Fibroblast of lung (primary cell): Measurements from ENCODE around the gene LRP2BP. TPM values are rescaled to one million over a fixed set of nuclear protein-coding genes. Genes with fewer than 3 reads are reported as not detected.

ENCODE experiments used
- DNase-seq, 2 donors: peaks; one replicate each; pipeline versions ENCODE4 v3.0.0 to v3.0.0-alpha.2; 2010; ENCODE audit warnings: low read depth in 2 of 2
- H2AFZ ChIP-seq: 2 replicates; pipeline ENCODE4 v1.5.1; 2012; ENCODE audit warnings: low read length, control low read depth, inconsistent platforms
- H3K27ac ChIP-seq: 2 replicates; pipeline ENCODE4 v1.5.1; 2011; ENCODE audit warnings: low read length, control low read depth; ENCODE audit not compliant: insufficient read depth
- H3K27me3 ChIP-seq: 2 replicates; pipeline ENCODE4 v1.5.1; 2011; ENCODE audit warnings: mild to moderate bottlenecking, low read length; ENCODE audit not compliant: control insufficient read depth, insufficient read depth
- H3K36me3 ChIP-seq: 2 replicates; pipeline ENCODE4 v1.5.1; 2011; ENCODE audit warnings: low read length; ENCODE audit not compliant: control insufficient read depth, insufficient read depth
- H3K4me1 ChIP-seq: 2 replicates; pipeline ENCODE4 v1.5.1; 2011; ENCODE audit warnings: low read length; ENCODE audit not compliant: control insufficient read depth, insufficient read depth; ENCODE audit errors: extremely low read depth
- H3K4me2 ChIP-seq: 2 replicates; pipeline ENCODE4 v1.5.1; 2011; ENCODE audit warnings: low read length, control low read depth; ENCODE audit not compliant: insufficient read depth; ENCODE audit errors: extremely low read depth
- H3K4me3 ChIP-seq, 4 experiments: fragments of 200-600 bp in 1 of 4; sonication (generic) in 1 of 4; replicated peaks in 1 of 4; 2 replicates each; pipeline ENCODE4 v1.5.1; 2011 to 2016; ENCODE audit warnings: low read length in 4 of 4, low read depth in 3 of 4, mild to moderate bottlenecking in 3 of 4, control low read depth in 2 of 4, inconsistent platforms in 1 of 4, mixed read lengths in 1 of 4; ENCODE audit not compliant: insufficient read depth in 1 of 4; ENCODE audit errors: control extremely low read depth in 1 of 4
- H3K79me2 ChIP-seq: 2 replicates; pipeline ENCODE4 v1.5.1; 2012; ENCODE audit warnings: mild to moderate bottlenecking, low read length, inconsistent platforms; ENCODE audit not compliant: control insufficient read depth, insufficient read depth
- H3K9ac ChIP-seq: 2 replicates; pipeline ENCODE4 v1.5.1; 2011; ENCODE audit warnings: mild to moderate bottlenecking, low read length, control low read depth; ENCODE audit not compliant: insufficient read depth
- H3K9me3 ChIP-seq: 2 replicates; pipeline ENCODE4 v1.5.1; 2012; ENCODE audit warnings: low read depth, low read length; ENCODE audit not compliant: control insufficient read depth, insufficient read depth
- H4K20me1 ChIP-seq: 2 replicates; pipeline ENCODE4 v1.5.1; 2011; ENCODE audit warnings: low read length; ENCODE audit not compliant: control insufficient read depth, insufficient read depth; ENCODE audit errors: extremely low read depth
- CTCF ChIP-seq, 2 donors: IDR thresholded peaks in 1 of 2; conservative IDR thresholded peaks in 1 of 2; 1 replicate in 1 of 2; 2 replicates in 1 of 2; pipeline ENCODE4 v1.5.1; 2011 to 2012; ENCODE audit warnings: low read length in 2 of 2, control low read depth in 1 of 2, inconsistent platforms in 1 of 2, low read depth in 1 of 2, mild to moderate bottlenecking in 1 of 2
- EZH2 ChIP-seq: IDR thresholded peaks from 2 replicates; pipeline ENCODE4 v1.5.1; 2012; ENCODE audit warnings: low read length, control low read depth, mild to moderate bottlenecking; ENCODE audit errors: missing control alignments
- polyA plus RNA-seq, 2 donors: library from polyadenylated mRNA; depleted of rRNA in 1 of 2; stranded (reverse) in 1 of 2; unstranded in 1 of 2; fragments of >200 nt; gene quantifications; 2 replicates each; pipeline ENCODE4 v1.2.1, GENCODE V29; 2011 to 2012; ENCODE audit warnings: missing spikeins in 1 of 2
- total RNA-seq: library from RNA; depleted of rRNA; stranded (reverse); fragments of >200 nt; gene quantifications from 2 replicates; pipeline ENCODE4 v1.2.1, GENCODE V29; 2014

The LRP2BP gene
- total and polyA plus RNA-seq, 2 donors (not counting 1 experiment from before 2014, with no cell fraction given) = 0.03 to 0.66 TPM

GRCh38 chr4:185421366-185422124, 25.8 kb upstream of the LRP2BP start:
- no peaks in the 10 kb centered on the region for H4K20me1 ChIP-seq
- H2AFZ ChIP-seq = no peak overlapping the region
- H3K4me3 ChIP-seq = no peak overlapping the region
- H3K9ac ChIP-seq = no peak overlapping the region
- DNase-seq = peak; percentile 59 to 90
- peak overlapping the region; percentile 15 for H3K4me2 ChIP-seq
- no peaks in the 10 kb centered on the region for H3K27me3 ChIP-seq
- peaks cover 9% of the 10 kb centered on the region for H3K79me2 ChIP-seq
- H3K9me3 ChIP-seq = no peaks in the 10 kb centered on the region
- H3K27ac ChIP-seq = no peak overlapping the region
- no peaks in the 10 kb centered on the region for H3K36me3 ChIP-seq
- TF ChIP-seq EZH2 = no peak
- TF ChIP-seq CTCF (conservative IDR thresholded peaks at IDR 0.05 in 1 of 2, IDR thresholded peaks at IDR 0.05 in 1 of 2; ENCODE audit: low read depth in 1 of 2, low read length in 2 of 2) = no peak
- H3K4me1 ChIP-seq = peaks cover 9% of the 10 kb centered on the region

DNA sequence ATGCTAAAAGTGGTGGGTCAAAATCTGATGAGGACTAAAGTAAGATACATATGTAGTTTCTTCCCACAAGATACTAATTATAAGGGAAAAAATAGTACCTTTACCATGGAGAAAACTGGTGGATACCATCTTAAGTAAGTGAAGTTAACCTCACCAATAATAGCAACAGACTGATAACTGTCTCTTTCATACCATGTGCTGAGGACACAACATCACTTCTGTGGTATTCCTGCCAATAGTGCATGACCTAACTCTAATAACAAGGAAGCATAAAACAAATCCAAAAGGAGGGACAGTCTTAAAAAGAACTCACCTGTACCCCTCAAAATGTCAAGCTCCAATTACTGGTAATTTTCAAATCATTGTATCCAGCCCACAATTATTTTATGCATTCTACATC, 21.2 kb upstream of the LRP2BP start:
- Histone ChIP-seq H3K27ac (no peak overlapping the region), H3K27me3 (no peaks in the 10 kb centered on the region), H3K9me3 (no peaks in the 10 kb centered on the region), H3K36me3 (no peaks in the 10 kb centered on the region), H3K9ac (no peak overlapping the region), H3K4me1 (peaks cover 5% of the 10 kb centered on the region), H2AFZ (no peak overlapping the region), H4K20me1 (no peaks in the 10 kb centered on the region), H3K4me2 (no peak overlapping the region), H3K79me2 (no peaks in the 10 kb centered on the region), H3K4me3 (no peak overlapping the region)
- no peak for DNase-seq
- TF ChIP-seq EZH2 (no peak), CTCF (conservative IDR thresholded peaks at IDR 0.05 in 1 of 2, IDR thresholded peaks at IDR 0.05 in 1 of 2; ENCODE audit: low read depth in 1 of 2, low read length in 2 of 2) (no peak)

- no peak overlapping the region for H3K4me2 ChIP-seq
- H3K4me1 ChIP-seq = no peaks in the 10 kb centered on the region
- no peak overlapping the region for H3K4me3 ChIP-seq
- H3K9ac ChIP-seq = no peak overlapping the region
- TF ChIP-seq EZH2 (no peak), CTCF (conservative IDR thresholded peaks at IDR 0.05 in 1 of 2, IDR thresholded peaks at IDR 0.05 in 1 of 2; ENCODE audit: low read depth in 1 of 2, low read length in 2 of 2) (no peak)
- no peak overlapping the region for H3K27ac ChIP-seq
- no peaks in the 10 kb centered on the region for H3K36me3 ChIP-seq
- H3K79me2 ChIP-seq = no peaks in the 10 kb centered on the region
- H3K27me3 ChIP-seq = no peaks in the 10 kb centered on the region
- H4K20me1 ChIP-seq = no peaks in the 10 kb centered on the region
- no peak for DNase-seq
- no peaks in the 10 kb centered on the region for H3K9me3 ChIP-seq
- H2AFZ ChIP-seq = no peak overlapping the region
These were observed 16.7 kb upstream of the LRP2BP start for GRCh38 chr4:185412412-185412811.
